HL-60 (cell line): ENCODE data around the gene CLINT1.
A peak's percentile ranks its signal among the peaks of the same experiment; 100 is the strongest.

Source experiments
- DNase-seq, 2 experiments: peaks; one replicate each; pipeline ENCODE4 v3.0.0-alpha.2; 2010 to 2020; ENCODE audit warnings: low read depth in 1 of 2, low spot score in 1 of 2
- H3K27ac ChIP-seq: fragments of 250-450 bp; sonication (Bioruptor Pico); replicated peaks from 2 replicates; pipeline ENCODE4 v1.5.1; 2020; ENCODE audit warnings: mild to moderate bottlenecking, moderate library complexity
- H3K27me3 ChIP-seq: fragments of 250-450 bp; sonication (Bioruptor Pico); 2 replicates; pipeline ENCODE4 v1.5.1; 2021; ENCODE audit warnings: mild to moderate bottlenecking, moderate library complexity; ENCODE audit not compliant: insufficient read depth, poor library complexity, severe bottlenecking
- H3K4me3 ChIP-seq: replicated peaks from 2 replicates; pipeline ENCODE4 v1.5.1; 2011; ENCODE audit warnings: mild to moderate bottlenecking, control low read depth, low read length; ENCODE audit not compliant: insufficient read depth
- CTCF ChIP-seq: IDR thresholded peaks from one replicate; pipeline ENCODE4 v1.5.1; 2011; ENCODE audit warnings: low read length, control low read depth, inconsistent platforms; ENCODE audit not compliant: insufficient read depth
- GABPA ChIP-seq: IDR thresholded peaks from 2 replicates; pipeline ENCODE4 v1.6.1; 2012; ENCODE audit warnings: low read depth
- POLR2AphosphoS5 ChIP-seq: IDR thresholded peaks from 2 replicates; pipeline ENCODE4 v1.6.1; 2012; ENCODE audit warnings: low read depth
- REST ChIP-seq: IDR thresholded peaks from 2 replicates; pipeline ENCODE4 v1.6.1; 2012; ENCODE audit warnings: low read depth; ENCODE audit not compliant: insufficient replicate concordance
- SPI1 ChIP-seq: IDR thresholded peaks from 2 replicates; pipeline ENCODE4 v1.6.1; 2012; ENCODE audit warnings: low read depth, mild to moderate bottlenecking, borderline replicate concordance

Gene CLINT1

GRCh38 chr5:157747766-157748700, 110.9 kb downstream of the CLINT1 start:
- H3K27ac ChIP-seq = no peak overlapping the region
- no peak for DNase-seq
- no peaks in the 10 kb centered on the region for H3K27me3 ChIP-seq
- TF ChIP-seq CTCF (no peak), POLR2AphosphoS5 (no peak), REST (no peak), GABPA (no peak), SPI1 (no peak)
- H3K4me3 ChIP-seq = no peak overlapping the region

- H3K4me3 ChIP-seq = no peak overlapping the region
- no peak for TF ChIP-seq REST
- no peak for TF ChIP-seq GABPA
- TF ChIP-seq POLR2AphosphoS5 = no peak
- TF ChIP-seq CTCF = no peak
- TF ChIP-seq SPI1 = no peak
- no peak overlapping the region for H3K27ac ChIP-seq
- DNase-seq = no peak
- no peaks in the 10 kb centered on the region for H3K27me3 ChIP-seq
Measured at GRCh38 chr5:157747173-157747740, 111.7 kb downstream of the CLINT1 start.

GRCh38 chr5:157745041-157745456, 113.9 kb downstream of the CLINT1 start:
- Histone ChIP-seq H3K27ac (no peak overlapping the region), H3K27me3 (no peaks in the 10 kb centered on the region), H3K4me3 (peak overlapping the region; percentile 74)
- no peak for TF ChIP-seq GABPA
- TF ChIP-seq REST = no peak
- no peak for TF ChIP-seq POLR2AphosphoS5
- no peak for TF ChIP-seq SPI1
- TF ChIP-seq CTCF = no peak
- no peak for DNase-seq
